Caco-2 (cell line): Measurements from ENCODE around the gene RPL14. TPM values are rescaled to one million over a fixed set of nuclear protein-coding genes. Genes with fewer than 3 reads are reported as not detected.

Experiments used
- BruUV-seq: library from RNA; stranded (reverse); fragments of 400-500 nt; replicated peaks from 2 replicates; lab custom pipeline; 2021; lab: Mats Ljungman, UMichigan
- CTCF ChIA-PET: fragments of 300-600 bp; sonication (Branson Sonifier 250); formaldehyde crosslinking; loops from one replicate; lab custom pipeline; 2022; ENCODE audit warnings: antibody characterized with exemption; lab: Charles Lee
- POLR2A ChIA-PET: fragments of 300-600 bp; sonication (Branson Sonifier 250); formaldehyde crosslinking; loops from one replicate; lab custom pipeline; 2022; ENCODE audit warnings: antibody characterized with exemption; lab: Charles Lee
- DNase-seq, 2 experiments: peaks; one replicate each; pipeline versions ENCODE4 v3.0.0 to v3.0.0-alpha.2; 2020 to 2022
- H3K27me3 ChIP-seq: replicated peaks from 2 replicates; pipeline ENCODE4 v1.6.0; 2011; ENCODE audit warnings: low read length; ENCODE audit not compliant: control insufficient read depth, insufficient read depth
- H3K36me3 ChIP-seq: 2 replicates; pipeline ENCODE4 v1.5.1; 2011; ENCODE audit warnings: low read length; ENCODE audit not compliant: control insufficient read depth, insufficient read depth
- H3K4me1 ChIP-seq: fragments of 250-450 bp; sonication (Bioruptor Pico); 2 replicates; pipeline ENCODE4 v1.5.1; 2020; ENCODE audit warnings: mild to moderate bottlenecking
- H3K4me3 ChIP-seq: 2 replicates; pipeline ENCODE4 v1.5.1; 2011; ENCODE audit warnings: low read depth, mild to moderate bottlenecking, control low read depth, low read length
- H3K9me3 ChIP-seq: fragments of 250-450 bp; sonication (Bioruptor Pico); 2 replicates; pipeline ENCODE4 v1.5.1; 2020; ENCODE audit warnings: mild to moderate bottlenecking, moderate library complexity
- H3K27ac Mint-ChIP-seq: one replicate; pipeline ENCODE4 v1.8.0; 2022; ENCODE audit warnings: mixed read lengths; ENCODE audit not compliant: unreplicated experiment
- H3K27me3 Mint-ChIP-seq: one replicate; pipeline ENCODE4 v1.8.0; 2022; ENCODE audit warnings: mixed read lengths; ENCODE audit not compliant: insufficient read depth, unreplicated experiment
- H3K36me3 Mint-ChIP-seq: one replicate; pipeline ENCODE4 v1.8.0; 2022; ENCODE audit warnings: mild to moderate bottlenecking, mixed read lengths; ENCODE audit not compliant: insufficient read depth, unreplicated experiment
- H3K4me1 Mint-ChIP-seq: one replicate; pipeline ENCODE4 v1.8.0; 2022; ENCODE audit warnings: low read depth, mixed read lengths; ENCODE audit not compliant: unreplicated experiment
- H3K4me3 Mint-ChIP-seq: one replicate; pipeline ENCODE4 v1.8.0; 2022; ENCODE audit warnings: mild to moderate bottlenecking, moderate library complexity, mixed read lengths; ENCODE audit not compliant: unreplicated experiment
- H3K9me3 Mint-ChIP-seq: one replicate; pipeline ENCODE4 v1.8.0; 2022; ENCODE audit warnings: mixed read lengths; ENCODE audit not compliant: unreplicated experiment
- intact Hi-C: fragments of 100-400 bp; cut with micrococcal nuclease; formaldehyde crosslinking; loops from one replicate; pipeline ENCODE4 v1.10.0; 2022; ENCODE audit not compliant: unreplicated experiment
- total RNA-seq: library from RNA; stranded (reverse); gene quantifications from 2 replicates; pipeline ENCODE4 v1.2.3, GENCODE V29; 2022
- TF ChIP-seq, protein P1 (sequence below), 2 experiments: fragments of 200-600 bp in 1 of 2; IDR thresholded peaks; 1 replicate in 1 of 2; 2 replicates in 1 of 2; pipeline versions ENCODE4 v1.5.1 to v1.8.0; 2011 to 2022; ENCODE audit warnings: antibody characterized with exemption in 1 of 2, control low read depth in 1 of 2, inconsistent platforms in 1 of 2, low read depth in 1 of 2, low read length in 1 of 2, mild to moderate bottlenecking in 1 of 2, moderate library complexity in 1 of 2; ENCODE audit not compliant: insufficient read depth in 1 of 2, severe bottlenecking in 1 of 2, unreplicated experiment in 1 of 2

Gene RPL14
- total RNA-seq, 1 experiment from 2014 or later: 1,589 TPM

DNA sequence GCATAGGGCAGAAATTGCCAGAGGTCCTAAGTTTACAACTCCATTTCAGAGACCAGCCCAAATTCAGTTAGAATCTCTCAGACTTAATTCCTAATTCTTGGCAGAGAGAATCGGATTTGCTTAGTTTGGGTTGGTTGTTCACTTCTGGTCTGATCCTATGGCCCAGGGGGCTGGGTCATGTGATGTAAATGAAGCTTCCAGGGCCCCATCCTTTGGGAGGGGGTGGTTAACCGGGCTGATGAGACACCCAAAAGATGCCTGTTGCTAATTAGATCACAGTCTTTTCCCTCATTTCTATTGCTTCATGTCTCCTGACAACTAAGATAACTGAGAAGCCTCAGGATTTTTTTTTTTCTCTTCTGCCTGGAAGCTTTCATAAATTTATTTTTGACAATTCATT is 37.6 kb downstream of the RPL14 start:
- Histone ChIP-seq H3K36me3 (no peaks in the 10 kb centered on the region), H3K4me1 (no peaks in the 10 kb centered on the region), H3K9me3 (no peaks in the 10 kb centered on the region), H3K4me3 (no peak overlapping the region), H3K27me3 (no peaks in the 10 kb centered on the region)
- no TSS peak for BruUV-seq
- Mint-ChIP-seq H3K4me3 (no peak overlapping the region), H3K27ac (no peak overlapping the region), H3K4me1 (no peaks in the 10 kb centered on the region), H3K27me3 (no peaks in the 10 kb centered on the region), H3K9me3 (no peaks in the 10 kb centered on the region), H3K36me3 (no peaks in the 10 kb centered on the region)
- intact Hi-C loops: no loop called here
- DNase-seq: no peak
- TF ChIP-seq, protein P1, sequence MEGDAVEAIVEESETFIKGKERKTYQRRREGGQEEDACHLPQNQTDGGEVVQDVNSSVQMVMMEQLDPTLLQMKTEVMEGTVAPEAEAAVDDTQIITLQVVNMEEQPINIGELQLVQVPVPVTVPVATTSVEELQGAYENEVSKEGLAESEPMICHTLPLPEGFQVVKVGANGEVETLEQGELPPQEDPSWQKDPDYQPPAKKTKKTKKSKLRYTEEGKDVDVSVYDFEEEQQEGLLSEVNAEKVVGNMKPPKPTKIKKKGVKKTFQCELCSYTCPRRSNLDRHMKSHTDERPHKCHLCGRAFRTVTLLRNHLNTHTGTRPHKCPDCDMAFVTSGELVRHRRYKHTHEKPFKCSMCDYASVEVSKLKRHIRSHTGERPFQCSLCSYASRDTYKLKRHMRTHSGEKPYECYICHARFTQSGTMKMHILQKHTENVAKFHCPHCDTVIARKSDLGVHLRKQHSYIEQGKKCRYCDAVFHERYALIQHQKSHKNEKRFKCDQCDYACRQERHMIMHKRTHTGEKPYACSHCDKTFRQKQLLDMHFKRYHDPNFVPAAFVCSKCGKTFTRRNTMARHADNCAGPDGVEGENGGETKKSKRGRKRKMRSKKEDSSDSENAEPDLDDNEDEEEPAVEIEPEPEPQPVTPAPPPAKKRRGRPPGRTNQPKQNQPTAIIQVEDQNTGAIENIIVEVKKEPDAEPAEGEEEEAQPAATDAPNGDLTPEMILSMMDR (IDR thresholded peaks at IDR 0.05; ENCODE audit: insufficient read depth in 1 of 2, low read depth in 1 of 2, low read length in 1 of 2, severe bottlenecking in 1 of 2, unreplicated experiment in 1 of 2): no peak
- POLR2A ChIA-PET: no interaction called here
- CTCF ChIA-PET: no interaction called here

DNA sequence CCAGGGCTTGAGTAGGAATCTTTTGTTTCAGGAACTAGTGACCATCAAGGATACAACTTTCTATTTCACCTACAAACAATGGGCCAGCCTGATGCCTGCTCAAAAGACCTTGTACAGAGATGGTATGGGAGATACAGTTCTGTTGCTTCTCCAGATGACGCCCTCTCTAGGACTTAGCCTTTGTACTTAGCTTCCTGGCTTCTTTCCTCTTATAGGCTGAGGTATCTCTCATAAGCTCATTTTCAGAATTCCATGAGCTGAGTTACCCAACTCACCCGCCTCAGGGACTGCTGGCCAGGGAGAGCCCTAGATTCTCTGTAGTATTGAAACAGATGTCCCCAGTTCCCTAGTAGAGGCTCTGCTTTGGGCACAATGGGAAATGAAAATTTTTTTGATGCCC is 40.1 kb downstream of the RPL14 start:
- H3K4me3 Mint-ChIP-seq: no peak overlapping the region
- no peaks in the 10 kb centered on the region for H3K9me3 Mint-ChIP-seq
- Histone ChIP-seq H3K4me3 (no peak overlapping the region), H3K4me1 (no peaks in the 10 kb centered on the region), H3K36me3 (no peaks in the 10 kb centered on the region), H3K9me3 (no peaks in the 10 kb centered on the region), H3K27me3 (no peaks in the 10 kb centered on the region)
- H3K27ac Mint-ChIP-seq: no peak overlapping the region
- no TSS peak for BruUV-seq
- intact Hi-C loops: loop anchor here (2.0 kb wide), 1 partner anchor 20 kb away; the partner anchor contains the start of gene ZNF619
- H3K36me3 Mint-ChIP-seq: no peaks in the 10 kb centered on the region
- ChIA-PET POLR2A (no interaction called here), CTCF (interaction anchor here (0.9 kb wide), 1 partner anchor 9 kb away, joined by 3 read pairs; the partner anchor contains the start of gene ZNF620)
- H3K27me3 Mint-ChIP-seq: no peaks in the 10 kb centered on the region
- no peaks in the 10 kb centered on the region for H3K4me1 Mint-ChIP-seq
- DNase-seq: no peak
- TF ChIP-seq, protein P1 (IDR thresholded peaks at IDR 0.05; ENCODE audit: insufficient read depth in 1 of 2, low read depth in 1 of 2, low read length in 1 of 2, severe bottlenecking in 1 of 2, unreplicated experiment in 1 of 2): no peak

DNA sequence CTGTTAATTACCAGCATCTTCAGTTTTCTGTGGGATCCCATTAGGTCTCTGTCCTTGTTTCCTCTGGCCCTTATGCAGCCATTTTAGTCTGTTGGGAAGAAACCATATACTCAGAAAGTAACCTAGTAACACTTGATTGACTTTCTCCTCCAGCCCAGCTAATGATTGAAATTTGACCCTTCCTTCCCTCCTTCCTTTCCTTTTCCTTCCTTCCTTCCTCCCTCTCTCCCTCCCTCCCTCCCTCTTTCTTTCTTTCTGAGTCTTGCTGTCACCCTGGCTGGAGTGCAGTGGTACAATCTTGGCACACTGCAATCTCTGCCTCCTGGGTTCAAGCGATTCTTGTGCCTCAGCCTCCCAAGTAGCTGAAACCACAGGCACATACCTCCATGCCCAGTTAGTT is 42.8 kb downstream of the RPL14 start:
- H3K36me3 Mint-ChIP-seq: no peaks in the 10 kb centered on the region
- no peaks in the 10 kb centered on the region for H3K4me1 Mint-ChIP-seq
- Histone ChIP-seq H3K36me3 (no peaks in the 10 kb centered on the region), H3K27me3 (no peaks in the 10 kb centered on the region), H3K9me3 (no peaks in the 10 kb centered on the region), H3K4me3 (no peak overlapping the region), H3K4me1 (no peaks in the 10 kb centered on the region)
- no peak for DNase-seq
- H3K27ac Mint-ChIP-seq: no peak overlapping the region
- ChIA-PET POLR2A (no interaction called here), CTCF (no interaction called here)
- H3K9me3 Mint-ChIP-seq: no peaks in the 10 kb centered on the region
- no peak overlapping the region for H3K4me3 Mint-ChIP-seq
- no peaks in the 10 kb centered on the region for H3K27me3 Mint-ChIP-seq
- intact Hi-C loops: no loop called here
- BruUV-seq: no TSS peak
- TF ChIP-seq, protein P1 (IDR thresholded peaks at IDR 0.05; ENCODE audit: insufficient read depth in 1 of 2, low read depth in 1 of 2, low read length in 1 of 2, severe bottlenecking in 1 of 2, unreplicated experiment in 1 of 2): no peak
